Muscle of leg (tissue), 11 donors: ENCODE data around the gene SUGCT. TPM values are rescaled to one million over a fixed set of nuclear protein-coding genes. Genes with fewer than 3 reads are reported as not detected.

ENCODE experiments used
- DNase-seq: peaks from one replicate; pipeline ENCODE4 v3.0.0; 2013
- H3K27ac ChIP-seq: one replicate; pipeline ENCODE4 v1.5.1; 2013; ENCODE audit warnings: mild to moderate bottlenecking, low read length, control low read depth
- H3K27me3 ChIP-seq: one replicate; pipeline ENCODE4 v1.6.1; 2013; ENCODE audit warnings: low read length; ENCODE audit not compliant: control insufficient read depth, insufficient read depth
- H3K36me3 ChIP-seq: one replicate; pipeline ENCODE4 v1.6.1; 2013; ENCODE audit warnings: low read length; ENCODE audit not compliant: control insufficient read depth, insufficient read depth
- H3K4me1 ChIP-seq: one replicate; pipeline ENCODE4 v1.6.1; 2013; ENCODE audit warnings: low read length; ENCODE audit not compliant: control insufficient read depth, insufficient read depth
- H3K4me3 ChIP-seq: one replicate; pipeline ENCODE4 v1.5.1; 2013; ENCODE audit warnings: low read length, control low read depth
- H3K9me3 ChIP-seq: replicated peaks from 2 replicates; pipeline ENCODE4 v1.6.1; 2013; ENCODE audit warnings: low read depth, low read length; ENCODE audit not compliant: control insufficient read depth
- WGBS: methylation state at CpG from one replicate; pipeline ENCODE4 v1.1.5; 2013; ENCODE audit warnings: missing lambda C conversion rate; ENCODE audit not compliant: insufficient coverage; 5-methylcytosine and 5-hydroxymethylcytosine counted together
- polyA plus RNA-seq, 8 donors: library from polyadenylated mRNA; unstranded; fragments of 120-200 nt; gene quantifications; one replicate each; pipeline versions ENCODE4 v1.2.1 to v1.2.3, GENCODE V29; 2013; ENCODE audit warnings: inconsistent platforms in 1 of 8, low replicate concordance in 1 of 8; ENCODE audit not compliant: insufficient read length in 8 of 8, insufficient read depth in 1 of 8
- total RNA-seq: library from RNA; stranded (reverse); fragments of 120-200 nt; gene quantifications from one replicate; pipeline ENCODE4 v1.2.4, GENCODE V29; 2013

SUGCT gene
- total and polyA plus RNA-seq, 9 donors, result 1.7 to 6.1 (median 3.3) TPM

GRCh38 chr7:40848541-40849221 lies 713.9 kb downstream of the SUGCT start:
- H3K4me3 ChIP-seq, result no peak overlapping the region
- no peaks in the 10 kb centered on the region for H3K36me3 ChIP-seq
- H3K9me3 ChIP-seq, result no peaks in the 10 kb centered on the region
- DNase-seq, result no peak
- 100% methylated on average over 1 of the region's 3 CpGs for WGBS
- no peaks in the 10 kb centered on the region for H3K27me3 ChIP-seq
- no peaks in the 10 kb centered on the region for H3K4me1 ChIP-seq
- no peak overlapping the region for H3K27ac ChIP-seq

DNA sequence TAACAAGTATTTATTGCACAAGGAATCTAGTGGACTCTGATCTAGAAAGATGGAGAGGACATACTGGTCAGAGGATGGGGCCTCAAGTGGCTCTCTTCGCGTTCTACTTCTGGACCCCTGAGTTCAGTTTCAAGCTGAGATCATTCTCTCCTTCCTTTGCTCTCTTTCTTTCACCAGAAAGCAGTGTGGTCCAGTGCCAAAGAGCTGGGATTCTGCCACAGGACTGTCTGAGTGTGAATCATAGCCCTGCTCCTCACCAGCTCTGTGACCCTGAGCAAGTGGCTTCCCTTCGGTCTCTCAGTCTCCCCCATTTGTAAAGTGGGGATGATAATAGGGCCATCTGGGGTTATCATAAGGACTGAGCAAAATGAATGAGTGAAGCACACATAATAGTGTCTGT lies 715.2 kb downstream of the SUGCT start:
- no peak for DNase-seq
- no peaks in the 10 kb centered on the region for H3K4me1 ChIP-seq
- no peak overlapping the region for H3K27ac ChIP-seq
- H3K27me3 ChIP-seq, result no peaks in the 10 kb centered on the region
- no peaks in the 10 kb centered on the region for H3K9me3 ChIP-seq
- WGBS, result no CpG with 5 or more reads among the region's 3 CpGs
- H3K4me3 ChIP-seq, result no peak overlapping the region
- H3K36me3 ChIP-seq, result no peaks in the 10 kb centered on the region

GRCh38 chr7:40851001-40851400 lies 716.2 kb downstream of the SUGCT start:
- no peak for DNase-seq
- H3K36me3 ChIP-seq, result no peaks in the 10 kb centered on the region
- no peaks in the 10 kb centered on the region for H3K9me3 ChIP-seq
- H3K4me1 ChIP-seq, result no peaks in the 10 kb centered on the region
- no peak overlapping the region for H3K27ac ChIP-seq
- H3K27me3 ChIP-seq, result no peaks in the 10 kb centered on the region
- H3K4me3 ChIP-seq, result no peak overlapping the region
- no CpG with 5 or more reads among the region's 3 CpGs for WGBS

DNA sequence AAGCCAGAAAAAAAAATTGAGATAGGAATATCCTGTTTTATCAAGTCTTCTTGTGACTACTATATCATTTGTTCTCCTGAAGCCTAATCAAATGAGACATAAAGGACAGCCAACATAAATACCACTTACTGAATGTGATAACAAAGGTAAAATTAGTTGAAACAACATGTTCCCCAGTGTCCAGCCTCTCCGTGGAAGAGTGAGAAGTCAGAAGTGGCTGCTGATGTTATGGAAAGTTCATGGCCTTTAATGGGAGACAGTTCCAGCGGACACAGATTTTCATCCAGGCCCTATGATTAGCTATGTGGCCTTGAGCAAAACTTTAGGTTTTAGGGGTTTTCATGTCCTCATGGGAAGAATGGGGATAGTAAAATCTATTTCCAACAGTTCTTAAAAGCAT lies 724.3 kb downstream of the SUGCT start:
- Histone ChIP-seq H3K4me3 (no peak overlapping the region), H3K36me3 (no peaks in the 10 kb centered on the region), H3K9me3 (no peaks in the 10 kb centered on the region), H3K4me1 (no peaks in the 10 kb centered on the region), H3K27me3 (no peaks in the 10 kb centered on the region), H3K27ac (no peak overlapping the region)
- no peak for DNase-seq
- WGBS, result 14% methylated on average over 1 of the region's 2 CpGs

DNA sequence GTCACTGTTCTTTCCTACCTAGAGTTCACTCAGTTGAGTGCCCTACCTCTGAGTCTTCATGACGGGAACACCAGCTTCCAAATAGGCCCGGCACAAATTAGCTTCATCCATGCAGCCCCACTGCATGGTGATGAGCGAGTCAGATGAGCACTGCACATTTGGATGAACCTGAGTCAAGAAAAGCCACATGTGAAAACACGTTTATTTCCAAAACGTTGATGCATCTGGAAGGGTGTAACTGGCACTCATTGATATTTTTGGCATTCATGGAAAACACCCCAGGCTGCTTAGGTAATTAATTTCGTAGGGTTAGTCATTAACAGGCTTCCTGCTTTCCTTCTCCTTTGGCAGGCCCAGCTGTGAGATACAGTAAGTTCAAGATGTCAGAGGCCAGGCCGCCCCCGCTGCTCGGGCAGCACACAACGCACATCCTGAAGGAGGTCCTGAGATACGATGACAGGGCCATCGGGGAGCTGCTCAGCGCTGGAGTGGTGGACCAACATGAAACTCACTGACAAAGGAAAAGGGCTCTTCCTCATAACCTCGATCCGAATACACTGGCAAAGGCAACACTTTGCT lies 725.2 kb downstream of the SUGCT start:
- no peak for DNase-seq
- 85% methylated on average over 13 of the region's 15 CpGs for WGBS
- H3K4me3 ChIP-seq, result no peak overlapping the region

GRCh38 chr7:40865441-40866233 lies 730.8 kb downstream of the SUGCT start:
- H3K27me3 ChIP-seq, result no peaks in the 10 kb centered on the region
- no peaks in the 10 kb centered on the region for H3K4me1 ChIP-seq
- H3K4me3 ChIP-seq, result no peak overlapping the region
- H3K9me3 ChIP-seq, result no peaks in the 10 kb centered on the region
- no peak overlapping the region for H3K27ac ChIP-seq
- H3K36me3 ChIP-seq, result no peaks in the 10 kb centered on the region
- no peak for DNase-seq
- WGBS, result 89% methylated on average over 6 of the region's 10 CpGs

More for the DNA sequence above, 725.2 kb downstream of the SUGCT start:
- Histone ChIP-seq H3K36me3 (no peaks in the 10 kb centered on the region), H3K4me1 (no peaks in the 10 kb centered on the region), H3K27ac (no peak overlapping the region), H3K27me3 (no peaks in the 10 kb centered on the region), H3K9me3 (no peaks in the 10 kb centered on the region)

DNA sequence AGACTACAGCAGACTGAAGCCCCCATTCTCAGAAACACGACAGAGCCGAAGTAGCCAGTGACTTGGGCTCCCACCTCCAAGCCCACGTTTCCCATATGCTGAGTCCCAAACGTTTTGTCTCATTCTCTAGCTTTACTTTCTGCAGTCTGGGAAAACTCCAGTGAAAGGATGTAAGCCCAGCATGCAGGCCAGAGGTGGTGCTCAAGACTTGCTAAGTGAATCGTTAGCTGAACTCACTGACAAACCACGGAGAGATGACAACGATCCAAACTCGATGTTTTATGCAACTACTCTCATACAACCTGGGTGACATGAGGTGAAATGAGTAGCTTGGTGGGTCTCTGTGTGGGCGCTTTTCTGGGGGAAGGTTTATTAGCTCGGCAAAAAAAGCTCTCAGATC lies 731.8 kb downstream of the SUGCT start:
- DNase-seq, result peak; percentile 59

GRCh38 chr7:40870108-40870507 lies 735.3 kb downstream of the SUGCT start:
- no peaks in the 10 kb centered on the region for H3K9me3 ChIP-seq
- no peaks in the 10 kb centered on the region for H3K27me3 ChIP-seq
- DNase-seq, result no peak

More for the DNA sequence above, 731.8 kb downstream of the SUGCT start:
- WGBS, result 66% methylated on average over 7 of the region's 10 CpGs
- Histone ChIP-seq H3K4me1 (no peaks in the 10 kb centered on the region), H3K4me3 (no peak overlapping the region), H3K36me3 (no peaks in the 10 kb centered on the region), H3K27ac (no peak overlapping the region), H3K9me3 (no peaks in the 10 kb centered on the region), H3K27me3 (no peaks in the 10 kb centered on the region)

DNA sequence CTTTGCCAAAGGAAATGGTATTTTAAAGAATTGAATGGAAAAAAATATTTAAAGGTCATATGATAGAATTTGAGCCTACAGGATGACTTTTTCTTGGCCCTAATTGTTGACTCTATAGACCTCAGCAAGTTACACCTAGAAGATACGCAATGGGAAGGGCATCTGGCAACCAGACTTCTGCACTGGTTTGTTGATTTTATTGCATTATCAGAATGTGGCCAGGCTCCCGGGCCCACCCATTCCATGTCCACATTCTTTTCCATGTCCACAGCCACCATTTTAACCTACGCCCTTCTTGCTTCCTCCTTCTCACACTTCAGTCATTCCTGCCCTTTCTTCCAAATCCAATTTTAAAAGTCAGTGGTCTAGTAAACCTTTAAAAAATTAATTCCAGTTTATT lies 738.4 kb downstream of the SUGCT start:
- DNase-seq, result no peak
- H3K4me1 ChIP-seq, result no peaks in the 10 kb centered on the region
- WGBS, result 100% methylated on average over 1 of the region's 3 CpGs
- no peaks in the 10 kb centered on the region for H3K27me3 ChIP-seq
- H3K9me3 ChIP-seq, result no peaks in the 10 kb centered on the region
- no peaks in the 10 kb centered on the region for H3K36me3 ChIP-seq
- H3K4me3 ChIP-seq, result no peak overlapping the region
- H3K27ac ChIP-seq, result no peak overlapping the region

More at GRCh38 chr7:40870108-40870507, 735.3 kb downstream of the SUGCT start:
- H3K27ac ChIP-seq, result no peak overlapping the region
- H3K4me1 ChIP-seq, result no peaks in the 10 kb centered on the region
- no peak overlapping the region for H3K4me3 ChIP-seq
- H3K36me3 ChIP-seq, result no peaks in the 10 kb centered on the region

DNA sequence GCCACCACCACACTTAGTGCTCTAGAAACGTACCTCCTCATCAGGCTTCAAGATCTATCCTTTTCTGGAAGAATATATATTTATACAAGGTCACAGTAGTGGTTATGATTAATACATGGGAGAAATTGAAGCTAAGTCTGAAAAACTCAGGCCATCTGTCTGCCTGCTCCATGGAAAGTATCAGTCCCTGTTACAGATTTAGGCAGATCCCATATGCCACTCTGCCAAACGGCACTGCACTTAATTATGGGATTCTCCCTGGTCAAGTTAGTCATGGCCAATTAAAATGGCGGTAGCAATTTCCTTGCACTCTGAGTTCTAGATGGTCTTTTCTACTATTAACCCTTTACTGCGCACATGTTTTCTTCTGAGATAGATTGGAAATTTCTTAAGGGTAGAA lies 740.0 kb downstream of the SUGCT start:
- WGBS, result 17% methylated on average over 1 of the region's 4 CpGs
- no peaks in the 10 kb centered on the region for H3K36me3 ChIP-seq
- no peaks in the 10 kb centered on the region for H3K9me3 ChIP-seq
- no peak overlapping the region for H3K4me3 ChIP-seq
- H3K27ac ChIP-seq, result no peak overlapping the region
- DNase-seq, result no peak
- H3K27me3 ChIP-seq, result no peaks in the 10 kb centered on the region
- H3K4me1 ChIP-seq, result no peaks in the 10 kb centered on the region
